Kidney (tissue), 14 donors: ENCODE data around the gene NFX1. TPM values are rescaled to one million over a fixed set of nuclear protein-coding genes. Genes with fewer than 3 reads are reported as not detected.
"Not testable (repeated sequence)": the region's sequence is repeated elsewhere in the genome, so short reads cannot be mapped to it uniquely, and the experiment has no call there.

Experiments used
- DNase-seq, 5 donors: peaks; one replicate each; pipeline ENCODE4 v3.0.0-alpha.2; 2013 to 2020
- FAIRE-seq: peaks from 2 replicates; lab custom pipeline; 2012; peaks lifted over from hg19 to GRCh38; lab: Jason Lieb, UNC
- H3K27ac ChIP-seq, 2 donors: one replicate each; pipeline ENCODE4 v1.7.0; 2013; ENCODE audit warnings: low read depth in 2 of 2, low read length in 2 of 2, inconsistent platforms in 1 of 2
- H3K27me3 ChIP-seq: one replicate; pipeline ENCODE4 v1.7.1; 2013; ENCODE audit warnings: low read length, inconsistent platforms; ENCODE audit not compliant: control insufficient read depth, insufficient read depth
- H3K36me3 ChIP-seq, 3 donors: one replicate each; pipeline versions ENCODE4 v1.7.0 to v1.7.1; 2013; ENCODE audit warnings: low read length in 3 of 3, control low read depth in 1 of 3, inconsistent platforms in 1 of 3; ENCODE audit not compliant: insufficient read depth in 3 of 3, control insufficient read depth in 2 of 3
- H3K4me1 ChIP-seq, 3 donors: one replicate each; pipeline versions ENCODE4 v1.7.0 to v1.7.1; 2013; ENCODE audit warnings: low read length in 3 of 3, inconsistent platforms in 1 of 3, low read depth in 1 of 3; ENCODE audit not compliant: control insufficient read depth in 2 of 3, insufficient read depth in 2 of 3
- H3K4me3 ChIP-seq, 3 donors: one replicate each; pipeline versions ENCODE4 v1.7.0 to v1.8.1; 2013; ENCODE audit warnings: low read length in 3 of 3, control low read depth in 1 of 3, inconsistent platforms in 1 of 3
- H3K9ac ChIP-seq, 3 donors: one replicate each; pipeline versions ENCODE4 v1.7.0 to v1.7.1; 2013; ENCODE audit warnings: low read length in 3 of 3, control low read depth in 1 of 3, inconsistent platforms in 1 of 3
- H3K9me3 ChIP-seq, 3 donors: one replicate each; pipeline versions ENCODE4 v1.7.0 to v1.7.1; 2013; ENCODE audit warnings: low read length in 3 of 3, control low read depth in 1 of 3, inconsistent platforms in 1 of 3; ENCODE audit not compliant: control insufficient read depth in 2 of 3, insufficient read depth in 1 of 3
- CTCF ChIP-seq: IDR thresholded peaks from 3 replicates; pipeline ENCODE4 v1.5.1; 2012; ENCODE audit warnings: mild to moderate bottlenecking, moderate library complexity, borderline replicate concordance; ENCODE audit not compliant: insufficient read depth; ENCODE audit errors: extremely low read depth
- intact Hi-C: fragments of 100-400 bp; cut with DNase I; formaldehyde crosslinking; loops from one replicate; pipeline ENCODE4 v1.11.1; 2022
- polyA plus RNA-seq: library from polyadenylated mRNA; stranded (reverse); fragments of 350-450 nt; fragmentation: Illumina TruSeq; extraction: RNeasy Lipid Tissue Mini Kit (QIAGEN cat#74804); gene quantifications from one replicate; pipeline ENCODE4 v1.2.3, GENCODE V29; 2014; ENCODE audit warnings: low read depth, low replicate concordance; ENCODE audit not compliant: insufficient read depth
- total RNA-seq: library from RNA; stranded (reverse); fragmentation: NEBNext Ultra II Directional; extraction: Animal tissue kit (Norgen Biotek cat#: 25700); gene quantifications from one replicate; pipeline ENCODE4 v1.2.1, GENCODE V29; 2021
- donor health status: control.
- donor health status: control.
- donor health status: control.
- donor health status: control.
- donor health status: control.
- donor health status: DM: yes; HTN: yes; CAD: no.
- donor health status: Normal renal cell carcinoma (clear cell type).

Gene NFX1
- total and polyA plus RNA-seq, 2 donors from 2014 or later: 12.2 to 46.3 TPM

GRCh38 chr9:33331377-33331891 lies 41.1 kb downstream of the NFX1 start:
- peaks cover 0 to 12% (median 4%) of the 10 kb centered on the region in 3 donors for H3K4me1 ChIP-seq
- H3K27me3 ChIP-seq: no peaks in the 10 kb centered on the region
- FAIRE-seq: no peak
- no peak overlapping the region for H3K27ac ChIP-seq
- TF ChIP-seq CTCF: no peak
- peaks cover 2 to 12% (median 8%) of the 10 kb centered on the region in 3 donors for H3K36me3 ChIP-seq
- no peak overlapping the region for H3K9ac ChIP-seq
- no peak for DNase-seq
- H3K4me3 ChIP-seq: no peak overlapping the region
- intact Hi-C loops: no loop called here
- H3K9me3 ChIP-seq: no peaks in the 10 kb centered on the region

GRCh38 chr9:33332011-33332410 lies 41.7 kb downstream of the NFX1 start:
- Histone ChIP-seq H3K4me1 (peaks cover 0 to 12% (median 4%) of the 10 kb centered on the region in 3 donors), H3K9ac (no peak overlapping the region), H3K9me3 (no peaks in the 10 kb centered on the region), H3K4me3 (no peak overlapping the region), H3K36me3 (peaks cover 2 to 12% (median 9%) of the 10 kb centered on the region in 3 donors), H3K27ac (no peak overlapping the region), H3K27me3 (no peaks in the 10 kb centered on the region)
- DNase-seq (no peak), FAIRE-seq (no peak)
- intact Hi-C loops: no loop called here
- TF ChIP-seq CTCF: no peak

GRCh38 chr9:33332956-33333355 lies 42.6 kb downstream of the NFX1 start:
- H3K9me3 ChIP-seq, H3K27ac ChIP-seq, FAIRE-seq, DNase-seq, H3K27me3 ChIP-seq, H3K9ac ChIP-seq, intact Hi-C loops, H3K4me3 ChIP-seq: not testable (repeated sequence)
- Histone ChIP-seq H3K4me1 (peaks cover 0 to 11% (median 4%) of the 10 kb centered on the region in 3 donors), H3K36me3 (peaks cover 2 to 15% (median 12%) of the 10 kb centered on the region in 3 donors)

- H3K27me3 ChIP-seq: no peaks in the 10 kb centered on the region
- H3K36me3 ChIP-seq: peaks cover 13 to 38% (median 14%) of the 10 kb centered on the region in 3 donors
- intact Hi-C loops: no loop called here
- no peak overlapping the region for H3K4me3 ChIP-seq
- peaks cover 0 to 5% (median 0%) of the 10 kb centered on the region in 3 donors for H3K9me3 ChIP-seq
- DNase-seq (no peak), FAIRE-seq (no peak)
- H3K4me1 ChIP-seq: no peaks in the 10 kb centered on the region
- H3K9ac ChIP-seq: no peak overlapping the region
- TF ChIP-seq CTCF: no peak
- H3K27ac ChIP-seq: no peak overlapping the region
Measured at GRCh38 chr9:33340186-33340585, 49.9 kb downstream of the NFX1 start.
